K562 (cell line): ENCODE data around the gene TTC23L. TPM values are rescaled to one million over a fixed set of nuclear protein-coding genes. Genes with fewer than 3 reads are reported as not detected.

Source experiments
- ASH1L ChIP-seq: fragments of 450-650 bp; IDR thresholded peaks from 2 replicates; pipeline ENCODE4 v1.6.1; 2018; ENCODE audit warnings: borderline replicate concordance, mild to moderate bottlenecking, low read depth; ENCODE audit not compliant: partially characterized antibody
- BRD9 ChIP-seq: fragments of 450-650 bp; IDR thresholded peaks from 2 replicates; pipeline ENCODE4 v1.6.1; 2018; ENCODE audit warnings: low read depth; ENCODE audit not compliant: partially characterized antibody
- E2F6 ChIP-seq, 2 experiments: IDR thresholded peaks; 2 replicates each; pipeline ENCODE4 v1.6.1; 2011; ENCODE audit warnings: borderline replicate concordance in 1 of 2, control low read depth in 1 of 2, low read depth in 1 of 2, low read length in 1 of 2, mild to moderate bottlenecking in 1 of 2, mixed read lengths in 1 of 2, moderate library complexity in 1 of 2; ENCODE audit not compliant: insufficient read depth in 1 of 2, insufficient read length in 1 of 2, poor library complexity in 1 of 2, severe bottlenecking in 1 of 2; ENCODE audit errors: extremely low read depth in 1 of 2
- HMG20B ChIP-seq: fragments of 250-450 bp; sonication (Bioruptor Pico); IDR thresholded peaks from 2 replicates; pipeline ENCODE4 v1.5.0; 2021; ENCODE audit warnings: mild to moderate bottlenecking
- HMGXB4 ChIP-seq: sonication (generic); formaldehyde crosslinking; IDR thresholded peaks from 2 replicates; pipeline ENCODE4 v1.8.1; 2023; ENCODE audit warnings: mild to moderate bottlenecking, missing genetic modification reagents
- MCM2 ChIP-seq: fragments of 450-650 bp; IDR thresholded peaks from 2 replicates; pipeline ENCODE4 v1.6.1; 2017; ENCODE audit warnings: low read depth, mild to moderate bottlenecking
- RUNX1 ChIP-seq: sonication (generic); IDR thresholded peaks from 2 replicates; pipeline ENCODE4 v1.6.1; 2016; ENCODE audit warnings: antibody characterized with exemption, low read depth
- ZNF324 ChIP-seq: fragments of 250-450 bp; sonication (Bioruptor Pico); IDR thresholded peaks from 2 replicates; pipeline ENCODE4 v1.4.0; 2020; ENCODE audit warnings: mild to moderate bottlenecking
- ZNF644 ChIP-seq: fragments of 200-800 bp; sonication (Bioruptor generic); IDR thresholded peaks from 2 replicates; pipeline ENCODE4 v1.6.1; 2016; ENCODE audit warnings: low read depth, missing genetic modification characterization, missing compliant biosample characterization
- polyA plus RNA-seq, 8 experiments: library from polyadenylated mRNA; depleted of rRNA in 4 of 8; stranded (reverse) in 5 of 8; unstranded in 3 of 8; fragments of >200 nt; fragmentation: Nextera tagmentation in 2 of 8; fragmentation: Illumina TruSeq in 1 of 8; extraction: Ambion mirVana in 2 of 8; extraction: Trizol in 1 of 8; gene quantifications; 2 replicates each; pipeline versions ENCODE4 v1.2.1 to v1.2.3, GENCODE V29; 2011 to 2014; ENCODE audit warnings: inconsistent platforms in 1 of 8, missing spikeins in 1 of 8
- total RNA-seq, 7 experiments: library from RNA; depleted of rRNA in 6 of 7; stranded (reverse); fragments of >200 nt in 6 of 7; fragmentation: Illumina TruSeq in 2 of 7; extraction: Trizol in 2 of 7; gene quantifications; 2 replicates each; pipeline versions ENCODE4 v1.2.1 to v1.2.3, GENCODE V29; 2011 to 2021; ENCODE audit warnings: low replicate concordance in 1 of 7
- TF ChIP-seq, protein P1 (sequence below): fragments of 450-650 bp; IDR thresholded peaks from 2 replicates; pipeline ENCODE4 v1.6.1; 2016; ENCODE audit warnings: mild to moderate bottlenecking, moderate library complexity

The TTC23L gene
- total and polyA plus RNA-seq, 9 of the 15 experiments (the other 6 are each of a cell fraction or from before 2014, with no cell fraction given) = 0.03 to 0.32 (median 0.14) TPM; not detected in 2

GRCh38 chr5:34930462-34930844 is 91.5 kb downstream of the TTC23L start (continued):
- TF ChIP-seq HMGXB4 (no peak), BRD9 (peak; percentile 11), ASH1L (no peak), HMG20B (CRISPR knock-in tag) (no peak), ZNF324 (CRISPR knock-in tag) (no peak), RUNX1 (no peak), E2F6 (IDR thresholded peaks at IDR 0.05; ENCODE audit: borderline replicate concordance in 1 of 2, extremely low read depth in 1 of 2, insufficient read depth in 1 of 2, insufficient read length in 1 of 2, low read depth in 1 of 2, low read length in 1 of 2, poor library complexity in 1 of 2, severe bottlenecking in 1 of 2) (no peak), MCM2 (no peak), ZNF644 (tag) (0 out of 2 replicates have a peak, but pooled peaks have one; percentile 33)
- TF ChIP-seq, protein P1, sequence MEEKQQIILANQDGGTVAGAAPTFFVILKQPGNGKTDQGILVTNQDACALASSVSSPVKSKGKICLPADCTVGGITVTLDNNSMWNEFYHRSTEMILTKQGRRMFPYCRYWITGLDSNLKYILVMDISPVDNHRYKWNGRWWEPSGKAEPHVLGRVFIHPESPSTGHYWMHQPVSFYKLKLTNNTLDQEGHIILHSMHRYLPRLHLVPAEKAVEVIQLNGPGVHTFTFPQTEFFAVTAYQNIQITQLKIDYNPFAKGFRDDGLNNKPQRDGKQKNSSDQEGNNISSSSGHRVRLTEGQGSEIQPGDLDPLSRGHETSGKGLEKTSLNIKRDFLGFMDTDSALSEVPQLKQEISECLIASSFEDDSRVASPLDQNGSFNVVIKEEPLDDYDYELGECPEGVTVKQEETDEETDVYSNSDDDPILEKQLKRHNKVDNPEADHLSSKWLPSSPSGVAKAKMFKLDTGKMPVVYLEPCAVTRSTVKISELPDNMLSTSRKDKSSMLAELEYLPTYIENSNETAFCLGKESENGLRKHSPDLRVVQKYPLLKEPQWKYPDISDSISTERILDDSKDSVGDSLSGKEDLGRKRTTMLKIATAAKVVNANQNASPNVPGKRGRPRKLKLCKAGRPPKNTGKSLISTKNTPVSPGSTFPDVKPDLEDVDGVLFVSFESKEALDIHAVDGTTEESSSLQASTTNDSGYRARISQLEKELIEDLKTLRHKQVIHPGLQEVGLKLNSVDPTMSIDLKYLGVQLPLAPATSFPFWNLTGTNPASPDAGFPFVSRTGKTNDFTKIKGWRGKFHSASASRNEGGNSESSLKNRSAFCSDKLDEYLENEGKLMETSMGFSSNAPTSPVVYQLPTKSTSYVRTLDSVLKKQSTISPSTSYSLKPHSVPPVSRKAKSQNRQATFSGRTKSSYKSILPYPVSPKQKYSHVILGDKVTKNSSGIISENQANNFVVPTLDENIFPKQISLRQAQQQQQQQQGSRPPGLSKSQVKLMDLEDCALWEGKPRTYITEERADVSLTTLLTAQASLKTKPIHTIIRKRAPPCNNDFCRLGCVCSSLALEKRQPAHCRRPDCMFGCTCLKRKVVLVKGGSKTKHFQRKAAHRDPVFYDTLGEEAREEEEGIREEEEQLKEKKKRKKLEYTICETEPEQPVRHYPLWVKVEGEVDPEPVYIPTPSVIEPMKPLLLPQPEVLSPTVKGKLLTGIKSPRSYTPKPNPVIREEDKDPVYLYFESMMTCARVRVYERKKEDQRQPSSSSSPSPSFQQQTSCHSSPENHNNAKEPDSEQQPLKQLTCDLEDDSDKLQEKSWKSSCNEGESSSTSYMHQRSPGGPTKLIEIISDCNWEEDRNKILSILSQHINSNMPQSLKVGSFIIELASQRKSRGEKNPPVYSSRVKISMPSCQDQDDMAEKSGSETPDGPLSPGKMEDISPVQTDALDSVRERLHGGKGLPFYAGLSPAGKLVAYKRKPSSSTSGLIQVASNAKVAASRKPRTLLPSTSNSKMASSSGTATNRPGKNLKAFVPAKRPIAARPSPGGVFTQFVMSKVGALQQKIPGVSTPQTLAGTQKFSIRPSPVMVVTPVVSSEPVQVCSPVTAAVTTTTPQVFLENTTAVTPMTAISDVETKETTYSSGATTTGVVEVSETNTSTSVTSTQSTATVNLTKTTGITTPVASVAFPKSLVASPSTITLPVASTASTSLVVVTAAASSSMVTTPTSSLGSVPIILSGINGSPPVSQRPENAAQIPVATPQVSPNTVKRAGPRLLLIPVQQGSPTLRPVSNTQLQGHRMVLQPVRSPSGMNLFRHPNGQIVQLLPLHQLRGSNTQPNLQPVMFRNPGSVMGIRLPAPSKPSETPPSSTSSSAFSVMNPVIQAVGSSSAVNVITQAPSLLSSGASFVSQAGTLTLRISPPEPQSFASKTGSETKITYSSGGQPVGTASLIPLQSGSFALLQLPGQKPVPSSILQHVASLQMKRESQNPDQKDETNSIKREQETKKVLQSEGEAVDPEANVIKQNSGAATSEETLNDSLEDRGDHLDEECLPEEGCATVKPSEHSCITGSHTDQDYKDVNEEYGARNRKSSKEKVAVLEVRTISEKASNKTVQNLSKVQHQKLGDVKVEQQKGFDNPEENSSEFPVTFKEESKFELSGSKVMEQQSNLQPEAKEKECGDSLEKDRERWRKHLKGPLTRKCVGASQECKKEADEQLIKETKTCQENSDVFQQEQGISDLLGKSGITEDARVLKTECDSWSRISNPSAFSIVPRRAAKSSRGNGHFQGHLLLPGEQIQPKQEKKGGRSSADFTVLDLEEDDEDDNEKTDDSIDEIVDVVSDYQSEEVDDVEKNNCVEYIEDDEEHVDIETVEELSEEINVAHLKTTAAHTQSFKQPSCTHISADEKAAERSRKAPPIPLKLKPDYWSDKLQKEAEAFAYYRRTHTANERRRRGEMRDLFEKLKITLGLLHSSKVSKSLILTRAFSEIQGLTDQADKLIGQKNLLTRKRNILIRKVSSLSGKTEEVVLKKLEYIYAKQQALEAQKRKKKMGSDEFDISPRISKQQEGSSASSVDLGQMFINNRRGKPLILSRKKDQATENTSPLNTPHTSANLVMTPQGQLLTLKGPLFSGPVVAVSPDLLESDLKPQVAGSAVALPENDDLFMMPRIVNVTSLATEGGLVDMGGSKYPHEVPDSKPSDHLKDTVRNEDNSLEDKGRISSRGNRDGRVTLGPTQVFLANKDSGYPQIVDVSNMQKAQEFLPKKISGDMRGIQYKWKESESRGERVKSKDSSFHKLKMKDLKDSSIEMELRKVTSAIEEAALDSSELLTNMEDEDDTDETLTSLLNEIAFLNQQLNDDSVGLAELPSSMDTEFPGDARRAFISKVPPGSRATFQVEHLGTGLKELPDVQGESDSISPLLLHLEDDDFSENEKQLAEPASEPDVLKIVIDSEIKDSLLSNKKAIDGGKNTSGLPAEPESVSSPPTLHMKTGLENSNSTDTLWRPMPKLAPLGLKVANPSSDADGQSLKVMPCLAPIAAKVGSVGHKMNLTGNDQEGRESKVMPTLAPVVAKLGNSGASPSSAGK = no peak
